ENCODE data around the gene EIPR1. TPM values are rescaled to one million over a fixed set of nuclear protein-coding genes. Genes with fewer than 3 reads are reported as not detected.
A peak's percentile ranks its signal among the peaks of the same experiment; 100 is the strongest.

EIPR1 gene
- total and polyA plus RNA-seq, 2 experiments from 2014 or later, result 23.2 to 28.2 TPM

- no peak overlapping the region for H3K27ac ChIP-seq
- peak in 1 of 2 donors; percentile 25 for DNase-seq (ENCODE audit: low read depth in 1 of 2, low spot score in 1 of 2)
- H3K27me3 ChIP-seq, result peaks cover 3% of the 10 kb centered on the region
- no peaks in the 10 kb centered on the region for H3K9me3 ChIP-seq (ENCODE audit: low read depth)
- H3K4me3 ChIP-seq, result no peak overlapping the region
- no peaks in the 10 kb centered on the region for H3K36me3 ChIP-seq
- peaks cover 11% of the 10 kb centered on the region for H3K4me1 ChIP-seq (ENCODE audit: low read depth)
- TF ChIP-seq, protein P1, sequence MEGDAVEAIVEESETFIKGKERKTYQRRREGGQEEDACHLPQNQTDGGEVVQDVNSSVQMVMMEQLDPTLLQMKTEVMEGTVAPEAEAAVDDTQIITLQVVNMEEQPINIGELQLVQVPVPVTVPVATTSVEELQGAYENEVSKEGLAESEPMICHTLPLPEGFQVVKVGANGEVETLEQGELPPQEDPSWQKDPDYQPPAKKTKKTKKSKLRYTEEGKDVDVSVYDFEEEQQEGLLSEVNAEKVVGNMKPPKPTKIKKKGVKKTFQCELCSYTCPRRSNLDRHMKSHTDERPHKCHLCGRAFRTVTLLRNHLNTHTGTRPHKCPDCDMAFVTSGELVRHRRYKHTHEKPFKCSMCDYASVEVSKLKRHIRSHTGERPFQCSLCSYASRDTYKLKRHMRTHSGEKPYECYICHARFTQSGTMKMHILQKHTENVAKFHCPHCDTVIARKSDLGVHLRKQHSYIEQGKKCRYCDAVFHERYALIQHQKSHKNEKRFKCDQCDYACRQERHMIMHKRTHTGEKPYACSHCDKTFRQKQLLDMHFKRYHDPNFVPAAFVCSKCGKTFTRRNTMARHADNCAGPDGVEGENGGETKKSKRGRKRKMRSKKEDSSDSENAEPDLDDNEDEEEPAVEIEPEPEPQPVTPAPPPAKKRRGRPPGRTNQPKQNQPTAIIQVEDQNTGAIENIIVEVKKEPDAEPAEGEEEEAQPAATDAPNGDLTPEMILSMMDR (IDR thresholded peaks at IDR 0.05; ENCODE audit: low read depth, low read length), result no peak
Measured at GRCh38 chr2:3301001-3301400, 76.6 kb downstream of the EIPR1 start.

- no peak for DNase-seq (ENCODE audit: low read depth in 1 of 2, low spot score in 1 of 2)
- no peak overlapping the region for H3K27ac ChIP-seq
Measured at GRCh38 chr2:3300224-3300995, 77.2 kb downstream of the EIPR1 start.

GRCh38 chr2:3299703-3300102 lies 77.9 kb downstream of the EIPR1 start:
- Histone ChIP-seq H3K27ac (no peak overlapping the region), H3K27me3 (peaks cover 3% of the 10 kb centered on the region), H3K36me3 (no peaks in the 10 kb centered on the region), H3K9me3 (ENCODE audit: low read depth) (no peaks in the 10 kb centered on the region), H3K4me1 (ENCODE audit: low read depth) (peaks cover 11% of the 10 kb centered on the region), H3K4me3 (no peak overlapping the region)
- TF ChIP-seq, protein P1 (IDR thresholded peaks at IDR 0.05; ENCODE audit: low read depth, low read length), result no peak
- no peak for DNase-seq (ENCODE audit: low read depth in 1 of 2, low spot score in 1 of 2)

More at GRCh38 chr2:3300224-3300995, 77.2 kb downstream of the EIPR1 start:
- H3K27me3 ChIP-seq, result peaks cover 3% of the 10 kb centered on the region
- TF ChIP-seq, protein P1 (IDR thresholded peaks at IDR 0.05; ENCODE audit: low read depth, low read length), result no peak
- H3K9me3 ChIP-seq (ENCODE audit: low read depth), result no peaks in the 10 kb centered on the region
- peaks cover 11% of the 10 kb centered on the region for H3K4me1 ChIP-seq (ENCODE audit: low read depth)
- no peaks in the 10 kb centered on the region for H3K36me3 ChIP-seq
- H3K4me3 ChIP-seq, result no peak overlapping the region

DNA sequence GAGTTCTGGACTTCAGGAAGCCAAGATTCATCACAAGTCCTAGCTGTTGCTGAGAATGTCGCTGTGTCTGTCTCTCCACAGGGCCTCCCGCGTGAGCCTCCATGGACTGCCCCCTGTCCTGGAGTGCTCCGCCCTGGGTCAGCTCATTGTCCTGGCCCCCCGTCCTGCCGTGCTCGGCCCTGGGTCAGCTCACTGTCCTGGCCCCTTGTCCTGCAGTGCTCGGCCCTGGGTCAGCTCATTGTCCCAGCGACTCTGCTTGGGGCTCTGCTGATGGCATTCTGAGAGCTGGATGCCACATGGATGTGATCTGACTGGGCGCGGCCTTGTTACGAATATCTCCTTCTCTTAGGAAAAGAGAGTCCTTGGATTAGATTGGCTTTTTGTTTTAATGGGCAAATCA lies 78.5 kb downstream of the EIPR1 start:
- peaks cover 3% of the 10 kb centered on the region for H3K27me3 ChIP-seq

GRCh38 chr2:3298191-3298590 lies 79.4 kb downstream of the EIPR1 start:
- Histone ChIP-seq H3K27ac (no peak overlapping the region), H3K9me3 (ENCODE audit: low read depth) (no peaks in the 10 kb centered on the region), H3K27me3 (peaks cover 3% of the 10 kb centered on the region), H3K4me3 (no peak overlapping the region), H3K4me1 (ENCODE audit: low read depth) (peaks cover 8% of the 10 kb centered on the region), H3K36me3 (no peaks in the 10 kb centered on the region)
- TF ChIP-seq, protein P1 (IDR thresholded peaks at IDR 0.05; ENCODE audit: low read depth, low read length), result no peak
- no peak for DNase-seq (ENCODE audit: low read depth in 1 of 2, low spot score in 1 of 2)

More for the DNA sequence above, 78.5 kb downstream of the EIPR1 start:
- no peak for DNase-seq (ENCODE audit: low read depth in 1 of 2, low spot score in 1 of 2)
- Histone ChIP-seq H3K4me1 (ENCODE audit: low read depth) (peaks cover 11% of the 10 kb centered on the region), H3K4me3 (no peak overlapping the region), H3K36me3 (no peaks in the 10 kb centered on the region), H3K27ac (no peak overlapping the region), H3K9me3 (ENCODE audit: low read depth) (no peaks in the 10 kb centered on the region)
- TF ChIP-seq, protein P1 (IDR thresholded peaks at IDR 0.05; ENCODE audit: low read depth, low read length), result no peak

Measured in cardiac muscle cell (in vitro differentiated cells and primary cell).